OCI-LY3 (cell line): ENCODE data around the gene LAMA3.

Experiments used
- H2AFZ ChIP-seq: fragments of 200-600, 300-600 bp; shearing (Covaris generic); 2 replicates; pipeline ENCODE4 v1.6.0; 2014; ENCODE audit warnings: antibody characterized with exemption, low read depth, low read length
- H3K27ac ChIP-seq: fragments of 200-600, 300-600 bp; sonication (generic); 2 replicates; pipeline ENCODE4 v1.5.1; 2014; ENCODE audit warnings: mild to moderate bottlenecking, low read length, moderate library complexity, mixed read lengths
- H3K27me3 ChIP-seq: fragments of 200-600, 300-600 bp; sonication (generic); 2 replicates; pipeline ENCODE4 v1.6.1; 2014; ENCODE audit warnings: low read depth, low read length, mixed read lengths
- H3K36me3 ChIP-seq: fragments of 200-600, 300-600 bp; sonication (generic); replicated peaks from 2 replicates; pipeline ENCODE3; 2014; ENCODE audit warnings: low read depth, low read length, mixed read lengths
- H3K4me1 ChIP-seq: fragments of 300-600, 200-600 bp; sonication (generic); 2 replicates; pipeline ENCODE4 v1.6.1; 2014; ENCODE audit warnings: low read length, mixed read lengths
- H3K4me2 ChIP-seq: fragments of 200-600, 300-600 bp; sonication (generic); 2 replicates; pipeline ENCODE4 v1.6.1; 2014; ENCODE audit warnings: low read length, mixed read lengths
- H3K4me3 ChIP-seq: fragments of 300-600, 200-600 bp; sonication (generic); 2 replicates; pipeline ENCODE4 v1.5.1; 2014; ENCODE audit warnings: antibody characterized with exemption, mild to moderate bottlenecking, low read length, moderate library complexity
- H3K79me2 ChIP-seq: fragments of 300-600, 200-600 bp; shearing (Covaris generic); 2 replicates; pipeline ENCODE4 v1.6.1; 2014; ENCODE audit warnings: mild to moderate bottlenecking, low read length, mixed read lengths
- H3K9ac ChIP-seq: fragments of 300-600, 200-600 bp; shearing (Covaris generic); 2 replicates; pipeline ENCODE4 v1.6.0; 2014; ENCODE audit warnings: mild to moderate bottlenecking, low read length, moderate library complexity
- H3K9me3 ChIP-seq: fragments of 200-600, 300-600 bp; shearing (Covaris generic); 2 replicates; pipeline ENCODE4 v1.6.1; 2014; ENCODE audit warnings: low read length, mixed read lengths; ENCODE audit not compliant: insufficient read depth
- H4K20me1 ChIP-seq: fragments of 200-600, 300-600 bp; sonication (generic); 2 replicates; pipeline ENCODE4 v1.6.1; 2016; ENCODE audit warnings: low read length, mixed read lengths; ENCODE audit not compliant: insufficient read depth
- CTCF ChIP-seq: fragments of 200-600, 300-600 bp; sonication (generic); IDR thresholded peaks from 2 replicates; pipeline ENCODE4 v1.5.1; 2014; ENCODE audit warnings: antibody characterized with exemption, low read length, low read depth
- EZH2phosphoT487 ChIP-seq: fragments of 200-600 bp; shearing (Covaris generic); IDR thresholded peaks from 2 replicates; pipeline ENCODE4 v1.6.1; 2018; ENCODE audit warnings: antibody characterized with exemption, mixed run types, low read depth

Gene LAMA3

GRCh38 chr18:23966909-23967308, 277.7 kb downstream of the LAMA3 start:
- Histone ChIP-seq H3K4me1 (peaks cover 37% of the 10 kb centered on the region), H2AFZ (no peak overlapping the region), H3K27me3 (no peaks in the 10 kb centered on the region), H3K4me2 (peak overlapping the region; percentile 50; the same call in 1 of the 2 replicates), H4K20me1 (no peaks in the 10 kb centered on the region), H3K9me3 (no peaks in the 10 kb centered on the region), H3K27ac (no peak overlapping the region), H3K79me2 (no peaks in the 10 kb centered on the region), H3K4me3 (no peak overlapping the region), H3K9ac (no peak overlapping the region), H3K36me3 (no peaks in the 10 kb centered on the region)
- TF ChIP-seq CTCF: no peak
- TF ChIP-seq EZH2phosphoT487: no peak

GRCh38 chr18:23967321-23968089, 278.3 kb downstream of the LAMA3 start:
- no peaks in the 10 kb centered on the region for H3K79me2 ChIP-seq
- no peaks in the 10 kb centered on the region for H4K20me1 ChIP-seq
- peak overlapping the region; percentile 26 for H3K4me3 ChIP-seq
- no peaks in the 10 kb centered on the region for H3K36me3 ChIP-seq
- TF ChIP-seq CTCF: no peak
- TF ChIP-seq EZH2phosphoT487: no peak
- no peaks in the 10 kb centered on the region for H3K9me3 ChIP-seq
- H3K4me2 ChIP-seq: peak overlapping the region; percentile 50
- H3K27me3 ChIP-seq: no peaks in the 10 kb centered on the region
- H2AFZ ChIP-seq: peak overlapping the region; percentile 5; the same call in 1 of the 2 replicates
- peaks cover 40% of the 10 kb centered on the region for H3K4me1 ChIP-seq
- no peak overlapping the region for H3K9ac ChIP-seq
- H3K27ac ChIP-seq: no peak overlapping the region

GRCh38 chr18:23968638-23969604, 279.7 kb downstream of the LAMA3 start:
- Histone ChIP-seq H3K36me3 (no peaks in the 10 kb centered on the region), H3K4me3 (no peak overlapping the region), H3K79me2 (no peaks in the 10 kb centered on the region), H3K27ac (no peak overlapping the region), H3K27me3 (no peaks in the 10 kb centered on the region), H3K9ac (no peak overlapping the region), H2AFZ (no peak overlapping the region), H4K20me1 (no peaks in the 10 kb centered on the region), H3K4me1 (peaks cover 42% of the 10 kb centered on the region), H3K9me3 (no peaks in the 10 kb centered on the region), H3K4me2 (no peak overlapping the region)
- TF ChIP-seq CTCF (no peak), EZH2phosphoT487 (no peak)

- Histone ChIP-seq H3K27ac (no peak overlapping the region), H3K27me3 (no peaks in the 10 kb centered on the region), H3K4me3 (no peak overlapping the region), H3K4me2 (no peak overlapping the region), H4K20me1 (no peaks in the 10 kb centered on the region), H2AFZ (no peak overlapping the region), H3K36me3 (no peaks in the 10 kb centered on the region), H3K9ac (no peak overlapping the region), H3K9me3 (no peaks in the 10 kb centered on the region), H3K79me2 (no peaks in the 10 kb centered on the region), H3K4me1 (peaks cover 39% of the 10 kb centered on the region)
- TF ChIP-seq CTCF: no peak
- no peak for TF ChIP-seq EZH2phosphoT487
These were observed 280.4 kb downstream of the LAMA3 start for GRCh38 chr18:23969664-23970063.
